ENCODE results near the gene DNM3.

DNM3 gene

GRCh38 chr1:172448995-172449584 is 607.8 kb downstream of the DNM3 start:
- no peak for TF ChIP-seq EZH2 (IDR thresholded peaks at IDR 0.05; ENCODE audit: borderline replicate concordance, low read length)
- TF ChIP-seq CTCF (IDR thresholded peaks at IDR 0.05; ENCODE audit: low read length), result no peak
- Histone ChIP-seq H2AFZ (ENCODE audit: low read length) (0 out of 2 replicates have a peak overlapping the region, but pooled peaks have one; percentile 71), H3K27ac (ENCODE audit: low read depth, low read length, poor library complexity, severe bottlenecking) (no peak overlapping the region), H3K9me3 (ENCODE audit: low read length) (no peaks in the 10 kb centered on the region), H3K4me2 (ENCODE audit: low read length) (no peak overlapping the region), H3K4me3 (ENCODE audit: low read depth, low read length, poor library complexity, severe bottlenecking) (no peak overlapping the region), H3K36me3 (ENCODE audit: insufficient read depth, low read length) (no peaks in the 10 kb centered on the region), H3K79me2 (ENCODE audit: insufficient read depth, low read length) (no peaks in the 10 kb centered on the region), H3K9ac (ENCODE audit: low read length) (no peak overlapping the region), H3K4me1 (ENCODE audit: insufficient read depth, low read length, severe bottlenecking) (peaks cover 26% of the 10 kb centered on the region), H3F3A (ENCODE audit: insufficient read depth, low read length) (no peaks in the 10 kb centered on the region), H4K20me1 (ENCODE audit: insufficient read depth, low read length) (no peaks in the 10 kb centered on the region), H3K9me2 (ENCODE audit: low read depth, low read length) (no peaks in the 10 kb centered on the region), H3K27me3 (ENCODE audit: insufficient read depth, low read length) (no peaks in the 10 kb centered on the region)

- Histone ChIP-seq H3F3A (ENCODE audit: insufficient read depth, low read length) (no peaks in the 10 kb centered on the region), H3K27ac (ENCODE audit: low read depth, low read length, poor library complexity, severe bottlenecking) (no peak overlapping the region), H3K36me3 (ENCODE audit: insufficient read depth, low read length) (no peaks in the 10 kb centered on the region), H3K9me2 (ENCODE audit: low read depth, low read length) (no peaks in the 10 kb centered on the region), H3K9me3 (ENCODE audit: low read length) (no peaks in the 10 kb centered on the region), H3K4me1 (ENCODE audit: insufficient read depth, low read length, severe bottlenecking) (peaks cover 22% of the 10 kb centered on the region), H3K9ac (ENCODE audit: low read length) (peak overlapping the region; percentile 28; the same call in 1 of the 2 replicates), H3K27me3 (ENCODE audit: insufficient read depth, low read length) (no peaks in the 10 kb centered on the region), H2AFZ (ENCODE audit: low read length) (peak overlapping the region; percentile 86), H4K20me1 (ENCODE audit: insufficient read depth, low read length) (no peaks in the 10 kb centered on the region), H3K4me2 (ENCODE audit: low read length) (peak overlapping the region; percentile 59), H3K4me3 (ENCODE audit: low read depth, low read length, poor library complexity, severe bottlenecking) (peak overlapping the region; percentile 40), H3K79me2 (ENCODE audit: insufficient read depth, low read length) (no peaks in the 10 kb centered on the region)
- TF ChIP-seq EZH2 (IDR thresholded peaks at IDR 0.05; ENCODE audit: borderline replicate concordance, low read length) (no peak), CTCF (IDR thresholded peaks at IDR 0.05; ENCODE audit: low read length) (peak; percentile 87)
These were observed 608.6 kb downstream of the DNM3 start for GRCh38 chr1:172449585-172450523.

- TF ChIP-seq EZH2 (IDR thresholded peaks at IDR 0.05; ENCODE audit: borderline replicate concordance, low read length) (no peak), CTCF (IDR thresholded peaks at IDR 0.05; ENCODE audit: low read length) (no peak)
- Histone ChIP-seq H3F3A (ENCODE audit: insufficient read depth, low read length) (no peaks in the 10 kb centered on the region), H3K4me2 (ENCODE audit: low read length) (peak overlapping the region; percentile 59), H3K4me1 (ENCODE audit: insufficient read depth, low read length, severe bottlenecking) (peaks cover 22% of the 10 kb centered on the region), H2AFZ (ENCODE audit: low read length) (peak overlapping the region; percentile 86), H3K79me2 (ENCODE audit: insufficient read depth, low read length) (no peaks in the 10 kb centered on the region), H3K9ac (ENCODE audit: low read length) (peak overlapping the region; percentile 28; the same call in 1 of the 2 replicates), H3K36me3 (ENCODE audit: insufficient read depth, low read length) (no peaks in the 10 kb centered on the region), H3K9me2 (ENCODE audit: low read depth, low read length) (no peaks in the 10 kb centered on the region), H4K20me1 (ENCODE audit: insufficient read depth, low read length) (no peaks in the 10 kb centered on the region), H3K27ac (ENCODE audit: low read depth, low read length, poor library complexity, severe bottlenecking) (no peak overlapping the region), H3K9me3 (ENCODE audit: low read length) (no peaks in the 10 kb centered on the region), H3K4me3 (ENCODE audit: low read depth, low read length, poor library complexity, severe bottlenecking) (peak overlapping the region; percentile 40), H3K27me3 (ENCODE audit: insufficient read depth, low read length) (no peaks in the 10 kb centered on the region)
These were observed 609.2 kb downstream of the DNM3 start for GRCh38 chr1:172450524-172450885.

Data from OCI-LY1 (cell line).